Esophagus muscularis mucosa (tissue), 4 donors: Measurements from ENCODE around the gene THRB. TPM values are rescaled to one million over a fixed set of nuclear protein-coding genes. Genes with fewer than 3 reads are reported as not detected.

Source experiments
- DNase-seq: peaks from one replicate; pipeline ENCODE4 v3.0.0-alpha.2; 2017; ENCODE audit errors: extremely low spot score
- H3K27ac ChIP-seq, 4 donors: fragments of 200-600 bp; sonication (generic); replicated peaks in 1 of 4; 1 replicate in 3 of 4; 2 replicates in 1 of 4; pipeline ENCODE4 v1.5.1; 2016 to 2019; ENCODE audit warnings: mild to moderate bottlenecking in 1 of 4
- H3K27me3 ChIP-seq, 4 donors: fragments of 200-600 bp; sonication (generic); one replicate each; pipeline versions ENCODE4 v1.5.1 to v1.6.0; 2016 to 2019
- H3K36me3 ChIP-seq, 4 donors: fragments of 200-600 bp; sonication (generic); one replicate each; pipeline ENCODE4 v1.5.1; 2016 to 2019
- H3K4me1 ChIP-seq, 4 donors: fragments of 200-600 bp; sonication (generic); one replicate each; pipeline ENCODE4 v1.5.1; 2016 to 2019
- H3K4me3 ChIP-seq, 4 donors: fragments of 200-600 bp; sonication (generic); 1 replicate in 2 of 4; 2 replicates in 2 of 4; pipeline ENCODE4 v1.5.1; 2016 to 2019; ENCODE audit warnings: mild to moderate bottlenecking in 4 of 4, moderate library complexity in 1 of 4
- H3K9me3 ChIP-seq, 4 donors: fragments of 200-600 bp; sonication (generic); 1 replicate in 3 of 4; 2 replicates in 1 of 4; pipeline ENCODE4 v1.5.1; 2016 to 2019
- EP300 ChIP-seq: sonication (generic); formaldehyde crosslinking; IDR thresholded peaks from one replicate; pipeline ENCODE4 v1.6.1; 2017; ENCODE audit warnings: antibody characterized with exemption
- POLR2A ChIP-seq: fragments of 450-650 bp; IDR thresholded peaks from one replicate; pipeline ENCODE4 v1.6.1; 2017; ENCODE audit warnings: antibody characterized with exemption, moderate library complexity, mild to moderate bottlenecking, low read depth
- POLR2AphosphoS5 ChIP-seq, 2 donors: sonication (generic); formaldehyde crosslinking; IDR thresholded peaks; one replicate each; pipeline ENCODE4 v1.6.1; 2017; ENCODE audit warnings: antibody characterized with exemption in 2 of 2
- WGBS: methylation state at CpG from one replicate; pipeline ENCODE4 v1.1.5; 2018; 5-methylcytosine and 5-hydroxymethylcytosine counted together
- intact Hi-C: fragments of 100-400 bp; cut with DNase I; formaldehyde crosslinking; loops from one replicate; pipeline ENCODE4 v1.15.1; 2023
- total RNA-seq, 4 donors: library from RNA; depleted of rRNA; stranded (reverse); fragments of >200 nt; gene quantifications; one replicate each; pipeline versions ENCODE4 v1.1.0 to v1.2.1, GENCODE V29; 2016
- TF ChIP-seq, protein P1 (sequence below), 3 experiments: fragments of 200-600 bp in 2 of 3; fragments of 450-650 bp in 1 of 3; sonication (generic) in 2 of 3; IDR thresholded peaks; one replicate each; pipeline ENCODE4 v1.5.1; 2017 to 2019; ENCODE audit warnings: antibody characterized with exemption in 3 of 3, mild to moderate bottlenecking in 2 of 3, moderate library complexity in 1 of 3

The THRB gene
- total RNA-seq, 4 donors from 2014 or later = 31.5 to 68.6 (median 39.3) TPM

DNA sequence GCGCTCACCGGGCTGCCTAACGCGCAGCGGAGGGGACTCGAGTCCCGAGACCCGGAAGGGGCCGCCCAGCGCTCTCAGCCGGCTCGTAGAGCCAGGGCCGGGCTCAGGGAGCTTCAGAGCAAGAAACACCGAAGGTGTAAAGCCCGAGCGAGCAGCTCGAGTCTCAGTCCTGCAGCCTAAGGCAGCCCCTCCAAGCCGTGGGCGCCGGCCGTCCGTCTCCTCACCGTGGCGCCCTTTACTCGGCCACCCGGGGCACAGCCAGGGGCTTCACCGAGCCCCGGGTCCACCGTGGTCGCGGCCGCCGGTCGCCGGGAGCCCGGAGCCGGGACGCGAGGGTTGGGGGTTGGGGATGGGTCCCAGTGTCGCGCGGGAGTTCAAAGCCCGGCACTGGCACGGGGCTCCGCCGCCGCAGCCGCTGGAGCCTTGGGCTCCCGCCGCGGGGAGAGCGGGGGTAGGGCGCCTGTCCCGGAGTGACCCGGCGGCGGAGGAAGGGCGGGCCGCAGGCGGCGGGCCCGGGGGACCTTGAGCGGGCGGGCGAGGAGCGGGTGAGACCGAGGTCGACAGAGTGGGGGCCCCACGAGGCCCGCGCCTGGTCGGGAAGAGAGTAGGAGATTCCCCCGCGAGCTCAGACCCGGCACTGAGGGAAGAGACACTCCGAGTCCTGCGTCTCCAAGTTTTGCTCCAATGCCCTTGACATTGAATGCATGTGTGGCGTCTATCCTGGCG, 26.9 kb upstream of the THRB start:
- H3K4me3 ChIP-seq = peak overlapping the region; percentile 73 to 90 (median 80)
- no peaks in the 10 kb centered on the region for H3K27me3 ChIP-seq
- peak overlapping the region; percentile 84 to 90 (median 88) for H3K27ac ChIP-seq
- H3K36me3 ChIP-seq = no peaks in the 10 kb centered on the region
- H3K4me1 ChIP-seq = peaks cover 9 to 26% (median 20%) of the 10 kb centered on the region in 4 donors
- whole genome bisulfite sequencing = 3% methylated on average over 16 of the region's 79 CpGs
- TF ChIP-seq POLR2A = no peak
- TF ChIP-seq POLR2AphosphoS5 (IDR thresholded peaks at IDR 0.05) = peak in 1 of 2 donors; percentile 39
- TF ChIP-seq, protein P1, sequence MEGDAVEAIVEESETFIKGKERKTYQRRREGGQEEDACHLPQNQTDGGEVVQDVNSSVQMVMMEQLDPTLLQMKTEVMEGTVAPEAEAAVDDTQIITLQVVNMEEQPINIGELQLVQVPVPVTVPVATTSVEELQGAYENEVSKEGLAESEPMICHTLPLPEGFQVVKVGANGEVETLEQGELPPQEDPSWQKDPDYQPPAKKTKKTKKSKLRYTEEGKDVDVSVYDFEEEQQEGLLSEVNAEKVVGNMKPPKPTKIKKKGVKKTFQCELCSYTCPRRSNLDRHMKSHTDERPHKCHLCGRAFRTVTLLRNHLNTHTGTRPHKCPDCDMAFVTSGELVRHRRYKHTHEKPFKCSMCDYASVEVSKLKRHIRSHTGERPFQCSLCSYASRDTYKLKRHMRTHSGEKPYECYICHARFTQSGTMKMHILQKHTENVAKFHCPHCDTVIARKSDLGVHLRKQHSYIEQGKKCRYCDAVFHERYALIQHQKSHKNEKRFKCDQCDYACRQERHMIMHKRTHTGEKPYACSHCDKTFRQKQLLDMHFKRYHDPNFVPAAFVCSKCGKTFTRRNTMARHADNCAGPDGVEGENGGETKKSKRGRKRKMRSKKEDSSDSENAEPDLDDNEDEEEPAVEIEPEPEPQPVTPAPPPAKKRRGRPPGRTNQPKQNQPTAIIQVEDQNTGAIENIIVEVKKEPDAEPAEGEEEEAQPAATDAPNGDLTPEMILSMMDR (IDR thresholded peaks at IDR 0.05) = peak in 2 of 3 experiments; percentile 26 to 27
- intact Hi-C loops = no loop called here
- no peaks in the 10 kb centered on the region for H3K9me3 ChIP-seq
- DNase-seq = no peak

DNA sequence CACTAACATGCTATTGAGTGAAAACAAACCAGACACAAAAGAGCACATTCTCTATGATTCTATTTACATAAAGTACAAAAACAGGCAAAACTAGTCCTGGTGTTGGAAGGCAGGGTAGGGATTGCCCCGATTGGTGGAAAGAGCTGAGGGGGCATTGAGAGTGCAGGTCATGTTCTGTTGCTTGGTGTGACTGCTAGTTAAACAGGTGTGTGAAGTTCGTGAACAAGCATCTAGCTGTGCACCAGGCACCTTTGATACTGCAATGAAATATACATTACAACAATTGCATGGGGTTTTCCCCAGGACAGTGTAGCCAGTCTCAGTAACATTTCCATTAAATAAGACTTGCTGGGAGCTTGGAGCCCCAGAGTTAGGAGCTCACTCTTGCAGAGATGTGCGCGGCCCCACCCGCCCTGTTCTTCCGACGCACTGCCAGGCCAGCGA, 26.3 kb upstream of the THRB start:
- peak overlapping the region; percentile 84 to 90 (median 88) for H3K27ac ChIP-seq
- WGBS = 14% methylated on average over 3 of the region's 8 CpGs
- DNase-seq = no peak
- intact Hi-C loops = no loop called here
- H3K9me3 ChIP-seq = no peaks in the 10 kb centered on the region
- H3K27me3 ChIP-seq = no peaks in the 10 kb centered on the region
- TF ChIP-seq POLR2AphosphoS5 (IDR thresholded peaks at IDR 0.05) = no peak
- no peak for TF ChIP-seq EP300
- TF ChIP-seq, protein P1 (IDR thresholded peaks at IDR 0.05) = no peak
- no peak for TF ChIP-seq POLR2A
- peak overlapping the region; percentile 73 to 90 (median 80) for H3K4me3 ChIP-seq
- H3K36me3 ChIP-seq = no peaks in the 10 kb centered on the region
- H3K4me1 ChIP-seq = peaks cover 9 to 26% (median 17%) of the 10 kb centered on the region in 4 donors

GRCh38 chr3:24520101-24520495, 25.4 kb upstream of the THRB start:
- Histone ChIP-seq H3K36me3 (no peaks in the 10 kb centered on the region), H3K4me1 (peaks cover 9 to 26% (median 17%) of the 10 kb centered on the region in 4 donors), H3K27me3 (no peaks in the 10 kb centered on the region), H3K4me3 (no peak overlapping the region), H3K9me3 (no peaks in the 10 kb centered on the region), H3K27ac (no peak overlapping the region)
- no peak for DNase-seq
- 100% methylated on average over 2 of the region's 2 CpGs for WGBS
- TF ChIP-seq EP300 (no peak), POLR2AphosphoS5 (IDR thresholded peaks at IDR 0.05) (no peak)
- intact Hi-C loops = no loop called here

- 88% methylated on average over 15 of the region's 15 CpGs for WGBS
- intact Hi-C loops = no loop called here
- TF ChIP-seq, protein P1 (IDR thresholded peaks at IDR 0.05) = no peak
- Histone ChIP-seq H3K9me3 (no peaks in the 10 kb centered on the region), H3K4me3 (no peak overlapping the region), H3K27me3 (no peaks in the 10 kb centered on the region), H3K36me3 (no peaks in the 10 kb centered on the region), H3K4me1 (peaks cover 9 to 26% (median 17%) of the 10 kb centered on the region in 4 donors), H3K27ac (no peak overlapping the region)
- no peak for DNase-seq
These were observed 24.9 kb upstream of the THRB start for GRCh38 chr3:24519368-24520100.

DNA sequence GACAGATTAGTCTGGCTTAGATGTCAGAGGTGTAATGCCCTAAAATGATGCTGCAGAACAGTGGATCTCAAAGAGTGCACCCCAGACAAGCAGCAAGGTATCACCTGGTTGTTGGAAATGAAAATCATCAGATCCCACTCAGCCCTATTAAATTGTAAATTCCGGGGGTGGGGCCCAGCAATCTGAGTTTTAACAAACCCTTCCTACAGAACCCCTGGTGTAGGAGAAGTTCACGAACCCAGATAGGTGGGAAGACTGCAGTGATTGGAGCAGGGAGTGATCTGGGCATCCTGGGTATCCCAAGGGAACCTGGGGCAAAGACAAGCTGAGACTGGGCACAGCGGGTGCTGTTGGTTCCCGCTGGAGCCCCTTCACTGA, 24.3 kb upstream of the THRB start:
- no peak overlapping the region for H3K4me3 ChIP-seq
- WGBS = 72% methylated on average over 4 of the region's 4 CpGs
- H3K27ac ChIP-seq = no peak overlapping the region
- H3K9me3 ChIP-seq = no peaks in the 10 kb centered on the region
- no peak for DNase-seq
- intact Hi-C loops = no loop called here
- H3K27me3 ChIP-seq = no peaks in the 10 kb centered on the region
- TF ChIP-seq POLR2AphosphoS5 (IDR thresholded peaks at IDR 0.05) (no peak), POLR2A (no peak), EP300 (no peak)
- TF ChIP-seq, protein P1 (IDR thresholded peaks at IDR 0.05) = no peak
- no peaks in the 10 kb centered on the region for H3K36me3 ChIP-seq
- peaks cover 9 to 26% (median 17%) of the 10 kb centered on the region in 4 donors for H3K4me1 ChIP-seq
